ENCODE measurements around the gene CXCR6. TPM values are rescaled to one million over a fixed set of nuclear protein-coding genes. Genes with fewer than 3 reads are reported as not detected.

The CXCR6 gene
- polyA plus RNA-seq, 4 donors, result 0.45 to 2.7 (median 1.9) TPM

GRCh38 chr3:45947361-45947760, 4.1 kb downstream of the CXCR6 start:
- no peaks in the 10 kb centered on the region for H3K9me3 ChIP-seq (ENCODE audit: control insufficient read depth in 2 of 2, insufficient read depth in 1 of 2, low read depth in 1 of 2, low read length in 1 of 2)
- no peaks in the 10 kb centered on the region for H3K27me3 ChIP-seq (ENCODE audit: control insufficient read depth in 3 of 3, insufficient read depth in 3 of 3, low read length in 3 of 3)
- DNase-seq, result no peak
- peak overlapping the region in 1 of 3 donors; percentile 47 for H3K27ac ChIP-seq (ENCODE audit: low read depth in 1 of 3, low read length in 2 of 3)
- H3K4me1 ChIP-seq (ENCODE audit: control insufficient read depth in 3 of 3, insufficient read depth in 2 of 3, low read depth in 1 of 3, low read length in 2 of 3), result no peaks in the 10 kb centered on the region
- WGBS, 3 donors, result 95 to 98% (median 97%) methylated on average over 3 of the region's 3 CpGs
- H3K36me3 ChIP-seq (ENCODE audit: control insufficient read depth in 3 of 3, insufficient read depth in 2 of 3, low read depth in 1 of 3, low read length in 3 of 3), result peaks cover 12 to 67% (median 15%) of the 10 kb centered on the region in 3 donors
- no peak for FAIRE-seq
- H3K4me3 ChIP-seq (ENCODE audit: low read depth in 1 of 3, low read length in 3 of 3), result peak overlapping the region in 1 of 3 donors; percentile 13

- FAIRE-seq (no peak), DNase-seq (no peak)
- no peaks in the 10 kb centered on the region for H3K9me3 ChIP-seq (ENCODE audit: control insufficient read depth in 2 of 2, insufficient read depth in 1 of 2, low read depth in 1 of 2, low read length in 1 of 2)
- 76 to 84% (median 80%) methylated on average over 6 of the region's 6 CpGs for WGBS, 3 donors
- no peaks in the 10 kb centered on the region for H3K4me1 ChIP-seq (ENCODE audit: control insufficient read depth in 3 of 3, insufficient read depth in 2 of 3, low read depth in 1 of 3, low read length in 2 of 3)
- peak overlapping the region in 1 of 3 donors; percentile 75 for H3K27ac ChIP-seq (ENCODE audit: low read depth in 1 of 3, low read length in 2 of 3)
- peaks cover 16 to 64% (median 21%) of the 10 kb centered on the region in 3 donors for H3K36me3 ChIP-seq (ENCODE audit: control insufficient read depth in 3 of 3, insufficient read depth in 2 of 3, low read depth in 1 of 3, low read length in 3 of 3)
- no peak overlapping the region for H3K4me3 ChIP-seq (ENCODE audit: low read depth in 1 of 3, low read length in 3 of 3)
- no peaks in the 10 kb centered on the region for H3K27me3 ChIP-seq (ENCODE audit: control insufficient read depth in 3 of 3, insufficient read depth in 3 of 3, low read length in 3 of 3)
Observed at GRCh38 chr3:45948311-45948781, 5.1 kb downstream of the CXCR6 start.

GRCh38 chr3:45948881-45949280, 5.6 kb downstream of the CXCR6 start:
- H3K9me3 ChIP-seq (ENCODE audit: control insufficient read depth in 2 of 2, insufficient read depth in 1 of 2, low read depth in 1 of 2, low read length in 1 of 2), result no peaks in the 10 kb centered on the region
- no peak for FAIRE-seq
- peaks cover 16 to 69% (median 26%) of the 10 kb centered on the region in 3 donors for H3K36me3 ChIP-seq (ENCODE audit: control insufficient read depth in 3 of 3, insufficient read depth in 2 of 3, low read depth in 1 of 3, low read length in 3 of 3)
- peak overlapping the region in 1 of 3 donors; percentile 75 for H3K27ac ChIP-seq (ENCODE audit: low read depth in 1 of 3, low read length in 2 of 3)
- no peaks in the 10 kb centered on the region for H3K27me3 ChIP-seq (ENCODE audit: control insufficient read depth in 3 of 3, insufficient read depth in 3 of 3, low read length in 3 of 3)
- WGBS, 3 donors, result 94 to 97% (median 95%) methylated on average over 6 of the region's 6 CpGs
- peaks cover 0 to 3% (median 0%) of the 10 kb centered on the region in 3 donors for H3K4me1 ChIP-seq (ENCODE audit: control insufficient read depth in 3 of 3, insufficient read depth in 2 of 3, low read depth in 1 of 3, low read length in 2 of 3)
- no peak overlapping the region for H3K4me3 ChIP-seq (ENCODE audit: low read depth in 1 of 3, low read length in 3 of 3)
- no peak for DNase-seq

- Histone ChIP-seq H3K4me3 (ENCODE audit: low read depth in 1 of 3, low read length in 3 of 3) (no peak overlapping the region), H3K4me1 (ENCODE audit: control insufficient read depth in 3 of 3, insufficient read depth in 2 of 3, low read depth in 1 of 3, low read length in 2 of 3) (peaks cover 0 to 3% (median 0%) of the 10 kb centered on the region in 3 donors), H3K27me3 (ENCODE audit: control insufficient read depth in 3 of 3, insufficient read depth in 3 of 3, low read length in 3 of 3) (no peaks in the 10 kb centered on the region), H3K9me3 (ENCODE audit: control insufficient read depth in 2 of 2, insufficient read depth in 1 of 2, low read depth in 1 of 2, low read length in 1 of 2) (no peaks in the 10 kb centered on the region), H3K27ac (ENCODE audit: low read depth in 1 of 3, low read length in 2 of 3) (peak overlapping the region in 1 of 3 donors; percentile 75), H3K36me3 (ENCODE audit: control insufficient read depth in 3 of 3, insufficient read depth in 2 of 3, low read depth in 1 of 3, low read length in 3 of 3) (peaks cover 16 to 74% (median 26%) of the 10 kb centered on the region in 3 donors)
- 91 to 98% (median 95%) methylated on average over 4 of the region's 4 CpGs for WGBS, 3 donors
- no peak for DNase-seq
- no peak for FAIRE-seq
Observed at GRCh38 chr3:45949432-45949831, 6.2 kb downstream of the CXCR6 start.

- Histone ChIP-seq H3K9me3 (ENCODE audit: control insufficient read depth in 2 of 2, insufficient read depth in 1 of 2, low read depth in 1 of 2, low read length in 1 of 2) (no peaks in the 10 kb centered on the region), H3K4me1 (ENCODE audit: control insufficient read depth in 3 of 3, insufficient read depth in 2 of 3, low read depth in 1 of 3, low read length in 2 of 3) (peaks cover 0 to 3% (median 0%) of the 10 kb centered on the region in 3 donors), H3K4me3 (ENCODE audit: low read depth in 1 of 3, low read length in 3 of 3) (no peak overlapping the region), H3K27ac (ENCODE audit: low read depth in 1 of 3, low read length in 2 of 3) (peak overlapping the region in 2 of 3 donors; percentile 57 to 75), H3K36me3 (ENCODE audit: control insufficient read depth in 3 of 3, insufficient read depth in 2 of 3, low read depth in 1 of 3, low read length in 3 of 3) (peaks cover 22 to 81% (median 27%) of the 10 kb centered on the region in 3 donors), H3K27me3 (ENCODE audit: control insufficient read depth in 3 of 3, insufficient read depth in 3 of 3, low read length in 3 of 3) (no peaks in the 10 kb centered on the region)
- DNase-seq, result no peak
- WGBS, 3 donors, result 96 to 98% (median 97%) methylated on average over 2 of the region's 2 CpGs
- no peak for FAIRE-seq
Observed at GRCh38 chr3:45950131-45950530, 6.9 kb downstream of the CXCR6 start.

- no peak for FAIRE-seq
- peaks cover 27 to 78% (median 31%) of the 10 kb centered on the region in 3 donors for H3K36me3 ChIP-seq (ENCODE audit: control insufficient read depth in 3 of 3, insufficient read depth in 2 of 3, low read depth in 1 of 3, low read length in 3 of 3)
- no peak overlapping the region for H3K4me3 ChIP-seq (ENCODE audit: low read depth in 1 of 3, low read length in 3 of 3)
- no peaks in the 10 kb centered on the region for H3K27me3 ChIP-seq (ENCODE audit: control insufficient read depth in 3 of 3, insufficient read depth in 3 of 3, low read length in 3 of 3)
- no peaks in the 10 kb centered on the region for H3K9me3 ChIP-seq (ENCODE audit: control insufficient read depth in 2 of 2, insufficient read depth in 1 of 2, low read depth in 1 of 2, low read length in 1 of 2)
- H3K27ac ChIP-seq (ENCODE audit: low read depth in 1 of 3, low read length in 2 of 3), result peak overlapping the region in 2 of 3 donors; percentile 57 to 75
- DNase-seq, result peak in 1 of 2 donors; percentile 42
- WGBS, 3 donors, result 82 to 90% (median 83%) methylated on average over 6 of the region's 6 CpGs
- peaks cover 0 to 3% (median 0%) of the 10 kb centered on the region in 3 donors for H3K4me1 ChIP-seq (ENCODE audit: control insufficient read depth in 3 of 3, insufficient read depth in 2 of 3, low read depth in 1 of 3, low read length in 2 of 3)
Observed at GRCh38 chr3:45950686-45951600, 7.7 kb downstream of the CXCR6 start.

- peak overlapping the region in 2 of 3 donors; percentile 27 to 57 for H3K27ac ChIP-seq (ENCODE audit: low read depth in 1 of 3, low read length in 2 of 3)
- no peaks in the 10 kb centered on the region for H3K27me3 ChIP-seq (ENCODE audit: control insufficient read depth in 3 of 3, insufficient read depth in 3 of 3, low read length in 3 of 3)
- H3K4me1 ChIP-seq (ENCODE audit: control insufficient read depth in 3 of 3, insufficient read depth in 2 of 3, low read depth in 1 of 3, low read length in 2 of 3), result peaks cover 0 to 3% (median 0%) of the 10 kb centered on the region in 3 donors
- peaks cover 30 to 75% (median 31%) of the 10 kb centered on the region in 3 donors for H3K36me3 ChIP-seq (ENCODE audit: control insufficient read depth in 3 of 3, insufficient read depth in 2 of 3, low read depth in 1 of 3, low read length in 3 of 3)
- H3K9me3 ChIP-seq (ENCODE audit: control insufficient read depth in 2 of 2, insufficient read depth in 1 of 2, low read depth in 1 of 2, low read length in 1 of 2), result no peaks in the 10 kb centered on the region
- WGBS, 3 donors, result 87 to 99% (median 97%) methylated on average over 6 of the region's 6 CpGs
- no peak for FAIRE-seq
- H3K4me3 ChIP-seq (ENCODE audit: low read depth in 1 of 3, low read length in 3 of 3), result no peak overlapping the region
- DNase-seq, result no peak
Observed at GRCh38 chr3:45951946-45952345, 8.7 kb downstream of the CXCR6 start.

GRCh38 chr3:45952456-45952855, 9.2 kb downstream of the CXCR6 start:
- DNase-seq, result no peak
- no peaks in the 10 kb centered on the region for H3K9me3 ChIP-seq (ENCODE audit: control insufficient read depth in 2 of 2, insufficient read depth in 1 of 2, low read depth in 1 of 2, low read length in 1 of 2)
- H3K4me3 ChIP-seq (ENCODE audit: low read depth in 1 of 3, low read length in 3 of 3), result no peak overlapping the region
- no peaks in the 10 kb centered on the region for H3K27me3 ChIP-seq (ENCODE audit: control insufficient read depth in 3 of 3, insufficient read depth in 3 of 3, low read length in 3 of 3)
- H3K4me1 ChIP-seq (ENCODE audit: control insufficient read depth in 3 of 3, insufficient read depth in 2 of 3, low read depth in 1 of 3, low read length in 2 of 3), result peaks cover 0 to 3% (median 0%) of the 10 kb centered on the region in 3 donors
- H3K27ac ChIP-seq (ENCODE audit: low read depth in 1 of 3, low read length in 2 of 3), result no peak overlapping the region
- 75 to 95% (median 86%) methylated on average over 4 of the region's 4 CpGs for WGBS, 3 donors
- H3K36me3 ChIP-seq (ENCODE audit: control insufficient read depth in 3 of 3, insufficient read depth in 2 of 3, low read depth in 1 of 3, low read length in 3 of 3), result peaks cover 27 to 71% (median 31%) of the 10 kb centered on the region in 3 donors
- no peak for FAIRE-seq

All from small intestine (tissue), 7 donors.